ENCODE data around the gene SLC30A2. TPM values are rescaled to one million over a fixed set of nuclear protein-coding genes. Genes with fewer than 3 reads are reported as not detected.

The SLC30A2 gene
- total RNA-seq, 1 experiment from 2014 or later: 0.23 TPM

Other genes starting within 250 kb of the SLC30A2 start
- gene SELENON, start 245.9 kb downstream of the SLC30A2 start, total RNA-seq (2021; ENCODE audit: unreplicated experiment): 57.2 TPM
- 68.5 TPM for gene MTFR1L, start 226.2 kb downstream of the SLC30A2 start, total RNA-seq (2021; ENCODE audit: unreplicated experiment)
- 12.2 TPM for gene AUNIP, start 186.7 kb downstream of the SLC30A2 start, total RNA-seq (2021; ENCODE audit: unreplicated experiment)
- 30.9 TPM for gene PAQR7, start 170.4 kb downstream of the SLC30A2 start, total RNA-seq (2021; ENCODE audit: unreplicated experiment)
- gene STMN1, start 139.7 kb downstream of the SLC30A2 start, total RNA-seq (2021; ENCODE audit: unreplicated experiment): 316 TPM
- gene PAFAH2, start 48.1 kb downstream of the SLC30A2 start, total RNA-seq (2021; ENCODE audit: unreplicated experiment): 8.5 TPM
- 0.10 TPM for gene EXTL1, start 24.3 kb downstream of the SLC30A2 start, total RNA-seq (2021; ENCODE audit: unreplicated experiment)
- not detected for gene TRIM63, start 21.5 kb upstream of the SLC30A2 start, total RNA-seq (2021; ENCODE audit: unreplicated experiment)
- gene PDIK1L, start 65.7 kb upstream of the SLC30A2 start, total RNA-seq (2021; ENCODE audit: unreplicated experiment): 8.0 TPM
- gene FAM110D, start 113.0 kb upstream of the SLC30A2 start, total RNA-seq (2021; ENCODE audit: unreplicated experiment): 0.05 TPM
- gene C1orf232, start 122.8 kb upstream of the SLC30A2 start, total RNA-seq (2021; ENCODE audit: unreplicated experiment): not detected
- 108 TPM for gene ZNF593, start 123.8 kb upstream of the SLC30A2 start, total RNA-seq (2021; ENCODE audit: unreplicated experiment)
- not detected for gene ZNF593OS, start 125.7 kb upstream of the SLC30A2 start, total RNA-seq (2021; ENCODE audit: unreplicated experiment)
- gene CNKSR1, start 131.4 kb upstream of the SLC30A2 start, total RNA-seq (2021; ENCODE audit: unreplicated experiment): 13.7 TPM
- gene CATSPER4, start 144.5 kb upstream of the SLC30A2 start, total RNA-seq (2021; ENCODE audit: unreplicated experiment): not detected
- 51.8 TPM for gene CEP85, start 188.1 kb upstream of the SLC30A2 start, total RNA-seq (2021; ENCODE audit: unreplicated experiment)
- 193 TPM for gene SH3BGRL3, start 234.0 kb upstream of the SLC30A2 start, total RNA-seq (2021; ENCODE audit: unreplicated experiment)